ENCODE data around the gene LBR.
A peak's percentile ranks its signal among the peaks of the same experiment; 100 is the strongest.

The LBR gene

DNA sequence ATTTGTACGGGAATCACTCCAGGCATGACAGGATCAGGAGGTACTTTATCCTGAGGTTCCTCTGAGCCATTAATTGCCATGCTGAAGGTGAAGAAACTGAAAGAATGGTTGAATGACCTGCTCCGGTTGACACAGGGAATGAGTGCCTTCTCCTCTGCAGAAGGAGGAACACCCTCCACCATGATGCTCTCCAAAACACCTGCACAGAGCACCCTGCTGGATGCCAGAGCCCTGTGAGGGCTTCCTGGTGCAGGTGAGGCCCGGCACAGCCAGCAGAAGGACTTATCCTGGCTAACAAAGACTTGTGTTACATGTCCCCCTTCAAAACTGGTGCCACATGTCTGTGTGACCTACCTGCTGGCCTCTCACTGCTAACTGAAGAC is 14.3 kb upstream of the LBR start:
- H3K27ac ChIP-seq (ENCODE audit: extremely low read depth, low read depth, low read length), result no peak overlapping the region
- ChIA-PET POLR2A (no interaction called here), CTCF (interaction anchor here (0.6 to 2.5 kb wide), 6 partner anchors 8 to 545 kb away, joined by 3 to 8 read pairs (median 4); no protein-coding TSS in a partner anchor)
- no peaks in the 10 kb centered on the region for H3K9me3 ChIP-seq (ENCODE audit: control insufficient read depth, insufficient read depth, low read depth, low read length)
- no peak overlapping the region for H3K4me3 ChIP-seq (ENCODE audit: low read depth, low read length)
- H3K4me1 ChIP-seq (ENCODE audit: control insufficient read depth, insufficient read depth, low read length), result 0 out of 2 replicates have a peak, but pooled peaks cover 2% of the 10 kb centered on the region
- no peaks in the 10 kb centered on the region for H3K36me3 ChIP-seq (ENCODE audit: control insufficient read depth in 2 of 2, insufficient read depth in 1 of 2, low read length in 2 of 2)
- TF ChIP-seq ZNF677 (tag by site-specific recombination; IDR thresholded peaks at IDR 0.05), result no peak
- no peak for TF ChIP-seq BCL11A (tag by site-specific recombination; IDR thresholded peaks at IDR 0.05; ENCODE audit: low read depth)
- no peak for TF ChIP-seq PRDM10 (tag by site-specific recombination; IDR thresholded peaks at IDR 0.05)
- no peak for TF ChIP-seq KLF7 (tag by site-specific recombination; IDR thresholded peaks at IDR 0.05; ENCODE audit: borderline replicate concordance)
- TF ChIP-seq ZNF23 (tag by site-specific recombination; IDR thresholded peaks at IDR 0.05; ENCODE audit: borderline replicate concordance), result no peak
- no peak for TF ChIP-seq ZNF473 (tag by site-specific recombination; IDR thresholded peaks at IDR 0.05)
- TF ChIP-seq ZBTB7A (tag by site-specific recombination; IDR thresholded peaks at IDR 0.05; ENCODE audit: low read depth), result no peak
- TF ChIP-seq, protein P1, sequence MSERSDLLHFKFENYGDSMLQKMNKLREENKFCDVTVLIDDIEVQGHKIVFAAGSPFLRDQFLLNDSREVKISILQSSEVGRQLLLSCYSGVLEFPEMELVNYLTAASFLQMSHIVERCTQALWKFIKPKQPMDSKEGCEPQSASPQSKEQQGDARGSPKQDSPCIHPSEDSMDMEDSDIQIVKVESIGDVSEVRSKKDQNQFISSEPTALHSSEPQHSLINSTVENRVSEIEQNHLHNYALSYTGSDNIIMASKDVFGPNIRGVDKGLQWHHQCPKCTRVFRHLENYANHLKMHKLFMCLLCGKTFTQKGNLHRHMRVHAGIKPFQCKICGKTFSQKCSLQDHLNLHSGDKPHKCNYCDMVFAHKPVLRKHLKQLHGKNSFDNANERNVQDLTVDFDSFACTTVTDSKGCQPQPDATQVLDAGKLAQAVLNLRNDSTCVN (tag by site-specific recombination; optimal IDR thresholded peaks at IDR 0.05), result no peak
- no peak for TF ChIP-seq OSR2 (tag by site-specific recombination; IDR thresholded peaks at IDR 0.05)
- TF ChIP-seq BCL11B (tag by site-specific recombination; IDR thresholded peaks at IDR 0.05; ENCODE audit: low read depth), result no peak

GRCh38 chr1:225441314-225442122 is 13.7 kb upstream of the LBR start:
- ChIA-PET POLR2A (interaction anchor here (1.5 kb wide), 1 partner anchor 21 kb away, joined by 3 read pairs; no protein-coding TSS in a partner anchor), CTCF (interaction anchor here (0.8 to 2.5 kb wide), 12 partner anchors 9 to 546 kb away, joined by 3 to 8 read pairs (median 5); no protein-coding TSS in a partner anchor)
- H3K4me3 ChIP-seq (ENCODE audit: low read depth, low read length), result no peak overlapping the region
- H3K27ac ChIP-seq (ENCODE audit: extremely low read depth, low read depth, low read length), result no peak overlapping the region
- H3K4me1 ChIP-seq (ENCODE audit: control insufficient read depth, insufficient read depth, low read length), result 0 out of 2 replicates have a peak, but pooled peaks cover 2% of the 10 kb centered on the region
- TF ChIP-seq ZNF2 (tag by site-specific recombination; IDR thresholded peaks at IDR 0.05) (no peak), ZFHX2 (tag by site-specific recombination; conservative IDR thresholded peaks at IDR 0.05) (peak; percentile 84), EGR2 (tag by site-specific recombination; IDR thresholded peaks at IDR 0.05; ENCODE audit: low read depth) (peak; percentile 68)
- H3K36me3 ChIP-seq (ENCODE audit: control insufficient read depth in 2 of 2, insufficient read depth in 1 of 2, low read length in 2 of 2), result no peaks in the 10 kb centered on the region
- no peaks in the 10 kb centered on the region for H3K9me3 ChIP-seq (ENCODE audit: control insufficient read depth, insufficient read depth, low read depth, low read length)

- POLR2A ChIA-PET, result interaction anchor here (1.5 to 1.6 kb wide), 2 partner anchors 13 to 22 kb away, joined by 3 to 6 read pairs; partner anchors contain the start of gene LBR
- H3K27ac ChIP-seq (ENCODE audit: extremely low read depth, low read depth, low read length), result no peak overlapping the region
- CTCF ChIA-PET, result interaction anchor here (0.6 to 2.5 kb wide), 13 partner anchors 10 to 546 kb away, joined by 3 to 8 read pairs (median 5); no protein-coding TSS in a partner anchor
Observed at GRCh38 chr1:225440380-225441221, 12.8 kb upstream of the LBR start.

More at GRCh38 chr1:225440380-225441221, 12.8 kb upstream of the LBR start:
- Histone ChIP-seq H3K9me3 (ENCODE audit: control insufficient read depth, insufficient read depth, low read depth, low read length) (no peaks in the 10 kb centered on the region), H3K4me3 (ENCODE audit: low read depth, low read length) (no peak overlapping the region), H3K36me3 (ENCODE audit: control insufficient read depth in 2 of 2, insufficient read depth in 1 of 2, low read length in 2 of 2) (no peaks in the 10 kb centered on the region), H3K4me1 (ENCODE audit: control insufficient read depth, insufficient read depth, low read length) (no peaks in the 10 kb centered on the region)
- TF ChIP-seq ZNF174 (tag by site-specific recombination; IDR thresholded peaks at IDR 0.05) (no peak), ZNF24 (tag by site-specific recombination; IDR thresholded peaks at IDR 0.05) (0 out of 2 replicates have a peak, but pooled peaks have one; percentile 33), ZNF138 (tag by site-specific recombination; IDR thresholded peaks at IDR 0.05; ENCODE audit: borderline replicate concordance) (no peak)

All from HEK293 (cell line).